Neural crest cell (in vitro differentiated cells): Measurements from ENCODE around the gene CTNND1. TPM values are rescaled to one million over a fixed set of nuclear protein-coding genes. Genes with fewer than 3 reads are reported as not detected.

Experiments
- DNase-seq: peaks from one replicate; pipeline ENCODE4 v3.0.0; 2021; ENCODE audit warnings: low read depth, mixed read lengths, low spot score
- H3K27ac Mint-ChIP-seq: one replicate; pipeline ENCODE4 v1.8.0; 2021; ENCODE audit warnings: mild to moderate bottlenecking, mixed read lengths; ENCODE audit not compliant: unreplicated experiment
- H3K27me3 Mint-ChIP-seq: 2 replicates; pipeline ENCODE4 v1.8.0; 2021; ENCODE audit warnings: low read depth, mild to moderate bottlenecking, mixed read lengths
- H3K36me3 Mint-ChIP-seq: 2 replicates; pipeline ENCODE4 v1.8.0; 2021; ENCODE audit warnings: low read depth, mild to moderate bottlenecking, mixed read lengths
- H3K4me1 Mint-ChIP-seq: 2 replicates; pipeline ENCODE4 v1.8.0; 2021; ENCODE audit warnings: mixed read lengths
- H3K4me3 Mint-ChIP-seq: one replicate; pipeline ENCODE4 v1.8.0; 2021; ENCODE audit warnings: mild to moderate bottlenecking, mixed read lengths
- H3K9me3 Mint-ChIP-seq: 2 replicates; pipeline ENCODE4 v1.8.0; 2021; ENCODE audit warnings: mixed read lengths
- total RNA-seq: library from RNA; stranded (reverse); gene quantifications from 2 replicates; pipeline ENCODE4 v1.2.1, GENCODE V29; 2021
- TF ChIP-seq, protein P1 (sequence below): fragments of 200-600 bp; sonication (generic); conservative IDR thresholded peaks from 2 replicates; pipeline ENCODE4 v1.5.0; 2021; ENCODE audit warnings: antibody characterized with exemption, mild to moderate bottlenecking

The CTNND1 gene
- total RNA-seq, 1 donor from 2014 or later = 144 TPM

DNA sequence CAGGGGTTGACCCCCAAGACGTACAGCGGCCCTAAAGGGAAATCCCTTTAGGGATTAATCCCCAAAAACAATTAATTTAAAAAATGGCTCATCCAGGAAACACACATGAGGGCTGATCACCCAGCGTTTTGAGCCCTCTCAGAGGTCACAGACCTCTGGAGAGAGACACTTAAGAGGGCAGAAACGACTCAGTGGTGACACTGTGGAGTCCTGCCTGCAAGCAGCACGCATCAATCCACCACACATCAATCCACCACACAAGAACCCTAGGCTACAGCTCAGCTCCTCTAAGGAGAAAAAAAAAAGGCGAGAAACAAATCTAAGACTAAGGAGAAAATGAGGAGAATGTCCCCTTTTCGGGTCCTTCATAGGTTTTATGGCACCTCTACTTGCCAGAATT is 32.8 kb upstream of the CTNND1 start:
- Mint-ChIP-seq H3K9me3 (no peaks in the 10 kb centered on the region), H3K27me3 (no peaks in the 10 kb centered on the region), H3K27ac (peak overlapping the region; percentile 67), H3K36me3 (peaks cover 3% of the 10 kb centered on the region), H3K4me1 (peaks cover 6% of the 10 kb centered on the region), H3K4me3 (no peak overlapping the region)
- TF ChIP-seq, protein P1, sequence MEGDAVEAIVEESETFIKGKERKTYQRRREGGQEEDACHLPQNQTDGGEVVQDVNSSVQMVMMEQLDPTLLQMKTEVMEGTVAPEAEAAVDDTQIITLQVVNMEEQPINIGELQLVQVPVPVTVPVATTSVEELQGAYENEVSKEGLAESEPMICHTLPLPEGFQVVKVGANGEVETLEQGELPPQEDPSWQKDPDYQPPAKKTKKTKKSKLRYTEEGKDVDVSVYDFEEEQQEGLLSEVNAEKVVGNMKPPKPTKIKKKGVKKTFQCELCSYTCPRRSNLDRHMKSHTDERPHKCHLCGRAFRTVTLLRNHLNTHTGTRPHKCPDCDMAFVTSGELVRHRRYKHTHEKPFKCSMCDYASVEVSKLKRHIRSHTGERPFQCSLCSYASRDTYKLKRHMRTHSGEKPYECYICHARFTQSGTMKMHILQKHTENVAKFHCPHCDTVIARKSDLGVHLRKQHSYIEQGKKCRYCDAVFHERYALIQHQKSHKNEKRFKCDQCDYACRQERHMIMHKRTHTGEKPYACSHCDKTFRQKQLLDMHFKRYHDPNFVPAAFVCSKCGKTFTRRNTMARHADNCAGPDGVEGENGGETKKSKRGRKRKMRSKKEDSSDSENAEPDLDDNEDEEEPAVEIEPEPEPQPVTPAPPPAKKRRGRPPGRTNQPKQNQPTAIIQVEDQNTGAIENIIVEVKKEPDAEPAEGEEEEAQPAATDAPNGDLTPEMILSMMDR = no peak
- DNase-seq = no peak

DNA sequence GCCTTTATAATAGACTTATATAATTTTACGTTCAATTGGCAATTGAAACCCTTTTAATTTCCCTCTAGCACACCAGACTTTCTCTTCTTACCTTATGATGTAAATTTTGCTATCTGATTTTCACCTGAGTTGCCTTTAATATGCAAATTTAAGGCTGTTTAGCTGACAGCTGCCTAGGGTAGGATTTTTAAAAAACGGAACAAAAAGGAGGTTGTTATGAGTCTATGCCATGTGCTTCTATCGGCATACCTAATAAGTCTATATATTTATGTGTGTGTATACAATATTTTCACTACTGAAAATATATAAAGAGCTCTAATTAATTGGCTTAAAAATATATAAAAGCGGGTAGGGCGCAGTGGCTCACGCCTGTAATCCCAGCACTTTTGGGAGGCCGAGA is 32.1 kb upstream of the CTNND1 start:
- no peak for DNase-seq
- no peaks in the 10 kb centered on the region for H3K9me3 Mint-ChIP-seq
- H3K27me3 Mint-ChIP-seq = no peaks in the 10 kb centered on the region
- peaks cover 6% of the 10 kb centered on the region for H3K4me1 Mint-ChIP-seq
- TF ChIP-seq, protein P1 = no peak
- no peak overlapping the region for H3K27ac Mint-ChIP-seq
- H3K36me3 Mint-ChIP-seq = peaks cover 3% of the 10 kb centered on the region
- no peak overlapping the region for H3K4me3 Mint-ChIP-seq

DNA sequence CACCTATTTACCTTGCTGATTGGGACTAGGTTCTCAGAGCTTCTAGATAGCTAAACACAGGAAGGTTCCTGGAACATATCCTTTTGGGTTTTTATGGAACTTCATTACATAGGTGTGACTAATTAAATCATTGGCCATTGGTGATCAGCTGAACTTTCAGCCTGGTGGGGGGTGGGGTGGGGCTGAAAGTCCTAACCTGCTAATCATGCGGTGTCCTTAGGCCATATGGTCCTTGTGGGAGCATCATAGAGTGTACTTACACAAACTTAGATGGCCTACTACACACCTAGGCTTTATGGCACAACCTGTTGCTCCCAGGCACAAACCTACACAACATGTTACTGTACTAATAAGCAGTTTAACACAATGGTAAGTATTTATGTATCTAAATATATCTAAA is 28.9 kb upstream of the CTNND1 start:
- H3K27ac Mint-ChIP-seq = no peak overlapping the region
- no peaks in the 10 kb centered on the region for H3K9me3 Mint-ChIP-seq
- TF ChIP-seq, protein P1 = no peak
- DNase-seq = no peak
- peaks cover 6% of the 10 kb centered on the region for H3K4me1 Mint-ChIP-seq
- H3K36me3 Mint-ChIP-seq = peaks cover 4% of the 10 kb centered on the region
- H3K4me3 Mint-ChIP-seq = no peak overlapping the region
- H3K27me3 Mint-ChIP-seq = no peaks in the 10 kb centered on the region

DNA sequence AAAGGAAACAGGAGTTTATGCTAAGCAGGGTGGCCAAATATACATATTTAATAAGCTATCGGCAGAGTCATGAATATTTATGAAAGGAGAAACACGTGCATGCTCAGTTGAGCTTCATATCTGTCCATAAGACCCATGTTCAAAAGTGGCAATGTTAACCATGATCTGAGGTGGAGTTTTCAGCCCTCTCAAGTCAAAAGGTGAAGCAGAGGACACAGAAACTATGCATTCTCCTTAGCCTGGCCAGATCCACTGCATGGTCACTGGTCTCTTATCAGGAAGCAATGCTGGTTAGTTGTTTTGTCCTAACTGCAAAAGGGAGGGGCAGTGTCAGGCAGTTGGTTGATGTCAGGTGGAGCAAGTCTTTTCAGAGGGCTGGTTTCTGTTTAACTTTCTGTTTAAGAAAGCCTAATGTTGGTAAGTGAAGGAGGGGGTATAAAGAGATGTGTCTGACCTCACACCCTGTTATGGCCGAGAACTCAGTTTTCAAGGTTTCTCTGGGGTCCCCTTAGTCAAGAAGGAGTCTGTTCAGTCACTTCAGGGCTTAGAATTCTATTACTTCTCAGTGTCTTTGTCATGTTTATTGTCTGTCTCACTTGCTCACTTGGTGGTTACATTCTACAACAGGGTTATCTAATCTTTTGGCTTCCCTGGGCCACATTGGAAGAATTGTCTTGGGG is 25.8 kb upstream of the CTNND1 start:
- H3K4me3 Mint-ChIP-seq = no peak overlapping the region
- H3K4me1 Mint-ChIP-seq = peaks cover 2% of the 10 kb centered on the region
- TF ChIP-seq, protein P1 = no peak

DNA sequence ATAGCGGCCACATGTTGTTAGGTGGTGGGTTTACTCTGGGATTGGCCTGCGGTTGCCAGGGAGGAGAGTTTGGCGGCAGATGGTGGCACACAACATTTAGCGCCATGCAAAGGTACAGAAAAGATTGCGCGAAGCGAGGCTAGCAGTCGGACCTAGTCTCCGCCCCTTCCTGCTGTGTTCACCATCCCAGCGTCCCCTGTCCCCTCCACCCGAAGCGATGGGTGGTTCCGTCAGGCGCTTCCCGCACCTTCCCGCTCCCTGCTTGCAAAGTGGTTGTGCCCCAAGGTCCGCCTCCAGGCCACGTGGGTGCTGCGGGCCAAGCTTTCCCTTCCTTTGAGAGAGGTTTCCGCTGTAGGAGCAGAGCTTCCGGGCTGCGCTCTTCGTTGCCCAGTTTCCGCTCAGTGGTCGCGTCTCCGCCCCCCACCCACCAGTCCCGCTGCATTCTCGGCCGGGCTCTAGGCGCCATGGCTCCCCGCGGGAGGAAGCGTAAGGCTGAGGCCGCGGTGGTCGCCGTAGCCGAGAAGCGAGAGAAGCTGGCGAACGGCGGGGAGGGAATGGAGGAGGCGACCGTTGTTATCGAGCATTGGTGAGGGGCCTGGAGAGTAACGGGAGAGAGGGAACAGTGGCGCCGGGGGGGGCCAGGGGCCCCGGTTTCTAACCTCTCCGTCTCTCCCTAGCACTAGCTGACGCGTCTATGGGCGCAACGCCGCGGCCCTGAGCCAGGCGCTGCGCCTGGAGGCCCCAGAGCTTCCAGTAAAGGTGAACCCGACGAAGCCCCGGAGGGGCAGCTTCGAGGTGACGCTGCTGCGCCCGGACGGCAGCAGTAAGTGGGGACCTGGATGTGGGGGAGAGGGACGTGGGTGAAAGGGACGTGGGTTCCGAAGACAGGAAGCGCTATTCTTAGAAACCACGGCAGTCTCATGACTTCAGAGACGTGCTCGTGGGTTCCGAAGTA is 20.2 kb upstream of the CTNND1 start, which contains the start of gene SELENOH:
Gene SELENOH (plus strand): TSS at position 360 of the 955 bp plus-strand sequence. CDS start 105 bp downstream, at position 465.
- Mint-ChIP-seq H3K27ac (peak within 1 kb of the TSS; percentile 99), H3K36me3 (peaks cover 29% of the 10 kb centered on the region), H3K27me3 (no peaks in the 10 kb centered on the region), H3K9me3 (no peaks in the 10 kb centered on the region), H3K4me3 (peak within 1 kb of the TSS; percentile 96), H3K4me1 (peaks cover 22% of the 10 kb centered on the region)
- TF ChIP-seq, protein P1 = no peak
- peak; percentile 92 for DNase-seq

More for the DNA sequence above, 25.8 kb upstream of the CTNND1 start:
- Mint-ChIP-seq H3K27ac (no peak overlapping the region), H3K36me3 (peaks cover 4% of the 10 kb centered on the region), H3K27me3 (no peaks in the 10 kb centered on the region), H3K9me3 (no peaks in the 10 kb centered on the region)
- no peak for DNase-seq
